NB4 (cell line): ENCODE measurements around the gene SENP2.
"Not testable (repeated sequence)": the region's sequence is repeated elsewhere in the genome, so short reads cannot be mapped to it uniquely, and the experiment has no call there.

ENCODE experiments used
- DNase-seq: peaks from one replicate; pipeline ENCODE4 v3.0.0; 2010; ENCODE audit warnings: low read depth
- H3K4me3 ChIP-seq: one replicate; pipeline ENCODE4 v1.5.1; 2011; ENCODE audit warnings: mild to moderate bottlenecking, low read depth, low read length, moderate library complexity
- CTCF ChIP-seq: IDR thresholded peaks from one replicate; pipeline ENCODE4 v1.5.1; 2012; ENCODE audit warnings: low read depth, low read length
- MAX ChIP-seq: IDR thresholded peaks from 2 replicates; pipeline ENCODE4 v1.6.1; 2011; ENCODE audit warnings: low read depth, low read length
- MYC ChIP-seq: IDR thresholded peaks from 2 replicates; pipeline ENCODE4 v1.6.1; 2011; ENCODE audit warnings: low read depth, low read length
- POLR2A ChIP-seq: IDR thresholded peaks from 2 replicates; pipeline ENCODE4 v1.6.1; 2011; ENCODE audit warnings: mild to moderate bottlenecking; ENCODE audit not compliant: insufficient read length; ENCODE audit errors: extremely low read depth

Gene SENP2

GRCh38 chr3:185549651-185550111 is 36.4 kb upstream of the SENP2 start:
- TF ChIP-seq MYC, result no peak
- TF ChIP-seq MAX, result no peak
- no peak for TF ChIP-seq CTCF
- no peak for TF ChIP-seq POLR2A
- no peak overlapping the region for H3K4me3 ChIP-seq
- DNase-seq, result no peak

- no peak for TF ChIP-seq CTCF
- TF ChIP-seq MYC, result no peak
- no peak for TF ChIP-seq POLR2A
- TF ChIP-seq MAX, result no peak
- peak; percentile 70 for DNase-seq
- H3K4me3 ChIP-seq, result no peak within 1 kb of the TSS
Measured at GRCh38 chr3:185552358-185552877, 33.7 kb upstream of the SENP2 start, which contains the start of gene LIPH. TSS of gene LIPH (minus strand) at chr3:185552588. CDS start at chr3:185552471, 117 bp downstream.

GRCh38 chr3:185555101-185555501 is 31.0 kb upstream of the SENP2 start:
- DNase-seq, result no peak
- TF ChIP-seq MAX, result no peak
- no peak for TF ChIP-seq MYC
- TF ChIP-seq POLR2A, result no peak
- TF ChIP-seq CTCF, result no peak
- no peak overlapping the region for H3K4me3 ChIP-seq

- no peak overlapping the region for H3K4me3 ChIP-seq
- DNase-seq, result no peak
- TF ChIP-seq POLR2A (no peak), MYC (no peak), CTCF (no peak), MAX (no peak)
Measured at GRCh38 chr3:185555860-185556347, 30.2 kb upstream of the SENP2 start.

GRCh38 chr3:185556640-185557039 is 29.5 kb upstream of the SENP2 start:
- not testable (repeated sequence) for DNase-seq, H3K4me3 ChIP-seq

GRCh38 chr3:185558395-185558794 is 27.7 kb upstream of the SENP2 start:
- DNase-seq, result no peak

More at GRCh38 chr3:185558395-185558794, 27.7 kb upstream of the SENP2 start:
- no peak for TF ChIP-seq CTCF
- no peak for TF ChIP-seq POLR2A
- no peak for TF ChIP-seq MAX
- no peak for TF ChIP-seq MYC
- no peak overlapping the region for H3K4me3 ChIP-seq
